PC-9 (cell line): ENCODE results near the gene CDC14A. TPM values are rescaled to one million over a fixed set of nuclear protein-coding genes. Genes with fewer than 3 reads are reported as not detected.

Source experiments
- BruUV-seq: library from RNA; stranded (reverse); fragments of 400-500 nt; replicated peaks from 2 replicates; lab custom pipeline; 2021; lab: Mats Ljungman, UMichigan
- CTCF ChIA-PET: fragments of 300-600 bp; sonication (Branson Sonifier 250); formaldehyde crosslinking; loops from one replicate; lab custom pipeline; 2022; ENCODE audit warnings: antibody characterized with exemption; lab: Charles Lee
- POLR2A ChIA-PET: fragments of 300-600 bp; sonication (Branson Sonifier 250); formaldehyde crosslinking; loops from one replicate; lab custom pipeline; 2022; ENCODE audit warnings: antibody characterized with exemption; ENCODE audit not compliant: unreplicated experiment; lab: Charles Lee
- DNase-seq, 2 experiments: peaks; one replicate each; pipeline versions ENCODE4 v3.0.0 to v3.0.0-alpha.2; 2015 to 2022; ENCODE audit warnings: mixed read lengths in 1 of 2
- H2AFZ ChIP-seq: fragments of 200-600 bp; sonication (generic); 2 replicates; pipeline ENCODE4 v1.8.1; 2017; ENCODE audit warnings: antibody characterized with exemption
- H3F3A ChIP-seq: fragments of 200-600 bp; sonication (generic); 2 replicates; pipeline ENCODE4 v1.8.1; 2017; ENCODE audit warnings: antibody characterized with exemption, mild to moderate bottlenecking, low read depth; ENCODE audit not compliant: insufficient read depth
- H3K27ac ChIP-seq: fragments of 200-600 bp; sonication (generic); 2 replicates; pipeline ENCODE4 v1.6.1; 2016; ENCODE audit warnings: mixed run types
- H3K27me3 ChIP-seq: fragments of 200-600 bp; sonication (generic); 2 replicates; pipeline ENCODE4 v1.6.1; 2016; ENCODE audit warnings: low read depth, mixed run types; ENCODE audit not compliant: insufficient read depth
- H3K36me3 ChIP-seq: fragments of 200-600 bp; sonication (generic); 2 replicates; pipeline ENCODE4 v1.6.1; 2016; ENCODE audit warnings: low read depth, mixed run types
- H3K4me1 ChIP-seq: fragments of 200-600 bp; sonication (generic); replicated peaks from 2 replicates; pipeline ENCODE4 v1.6.1; 2016; ENCODE audit warnings: mixed run types; ENCODE audit not compliant: insufficient read depth
- H3K4me2 ChIP-seq: fragments of 200-600 bp; sonication (generic); 2 replicates; pipeline ENCODE4 v1.6.1; 2017; ENCODE audit warnings: mixed run types
- H3K4me3 ChIP-seq: fragments of 200-600 bp; sonication (generic); 2 replicates; pipeline ENCODE4 v1.6.1; 2016; ENCODE audit warnings: mixed run types
- H3K79me2 ChIP-seq: fragments of 200-600 bp; sonication (generic); 2 replicates; pipeline ENCODE4 v1.6.1; 2017; ENCODE audit warnings: low read depth, mixed run types
- H3K9me2 ChIP-seq: fragments of 200-600 bp; sonication (generic); 2 replicates; pipeline ENCODE4 v1.8.1; 2017; ENCODE audit warnings: mild to moderate bottlenecking; ENCODE audit not compliant: insufficient read depth
- H3K9me3 ChIP-seq: fragments of 200-600 bp; sonication (generic); 2 replicates; pipeline ENCODE4 v1.8.1; 2016; ENCODE audit warnings: low read depth; ENCODE audit not compliant: insufficient read depth
- H4K20me1 ChIP-seq: fragments of 200-600 bp; sonication (generic); 2 replicates; pipeline ENCODE4 v1.8.1; 2017; ENCODE audit not compliant: insufficient read depth
- CTCF ChIP-seq: fragments of 200-600 bp; sonication (generic); conservative IDR thresholded peaks from 2 replicates; pipeline ENCODE4 v1.6.1; 2017; ENCODE audit warnings: mixed run types, antibody characterized with exemption, mild to moderate bottlenecking, moderate library complexity
- EZH2 ChIP-seq: fragments of 200-600 bp; sonication (generic); IDR thresholded peaks from 2 replicates; pipeline ENCODE4 v1.8.0; 2017; ENCODE audit warnings: antibody characterized with exemption, low read depth
- intact Hi-C: fragments of 100-400 bp; cut with micrococcal nuclease; formaldehyde crosslinking; loops from one replicate; pipeline ENCODE4 v1.10.0; 2022; ENCODE audit not compliant: unreplicated experiment
- total RNA-seq: library from RNA; stranded (reverse); gene quantifications from 2 replicates; pipeline ENCODE4 v1.2.3, GENCODE V29; 2021

The CDC14A gene
- total RNA-seq, 1 experiment from 2014 or later, result 2.8 TPM

- Histone ChIP-seq H3K36me3 (no peaks in the 10 kb centered on the region), H3F3A (no peaks in the 10 kb centered on the region), H3K4me2 (no peak overlapping the region), H3K27ac (no peak overlapping the region), H3K9me3 (no peaks in the 10 kb centered on the region), H3K4me3 (no peak overlapping the region), H2AFZ (no peak overlapping the region), H3K9me2 (no peaks in the 10 kb centered on the region), H3K4me1 (peaks cover 18% of the 10 kb centered on the region), H3K79me2 (no peaks in the 10 kb centered on the region), H3K27me3 (no peaks in the 10 kb centered on the region), H4K20me1 (no peaks in the 10 kb centered on the region)
- ChIA-PET POLR2A (no interaction called here), CTCF (no interaction called here)
- TF ChIP-seq CTCF (no peak), EZH2 (no peak)
- intact Hi-C loops, result no loop called here
- no peak for DNase-seq
- no TSS peak for BruUV-seq
These were observed 58.7 kb downstream of the CDC14A start for GRCh38 chr1:100411019-100411418.

DNA sequence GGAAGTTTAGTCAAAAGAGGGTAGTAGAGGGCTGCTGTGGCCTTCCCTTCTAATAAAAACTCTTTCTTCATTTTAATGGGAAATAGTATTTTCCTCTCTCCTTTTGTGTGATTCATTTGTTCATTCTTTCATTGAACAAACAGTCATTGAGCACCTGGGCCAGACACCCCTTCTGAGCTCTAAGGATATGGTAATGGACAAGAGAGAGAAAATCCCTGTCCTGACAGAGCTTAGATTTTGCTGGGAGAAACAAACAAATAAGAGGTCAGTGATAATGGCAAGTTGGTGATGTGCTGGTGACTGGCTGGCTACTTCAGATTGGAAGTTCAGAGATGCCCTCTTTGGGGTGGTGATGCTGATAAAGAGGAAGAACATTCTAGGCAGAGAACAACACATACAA lies 59.3 kb downstream of the CDC14A start:
- Histone ChIP-seq H3K27ac (no peak overlapping the region), H3K9me2 (no peaks in the 10 kb centered on the region), H3F3A (no peaks in the 10 kb centered on the region), H3K36me3 (no peaks in the 10 kb centered on the region), H3K4me3 (no peak overlapping the region), H2AFZ (no peak overlapping the region), H3K27me3 (no peaks in the 10 kb centered on the region), H3K4me2 (no peak overlapping the region), H4K20me1 (no peaks in the 10 kb centered on the region), H3K9me3 (no peaks in the 10 kb centered on the region), H3K79me2 (no peaks in the 10 kb centered on the region), H3K4me1 (peaks cover 18% of the 10 kb centered on the region)
- CTCF ChIA-PET, result no interaction called here
- TF ChIP-seq EZH2 (no peak), CTCF (no peak)
- no TSS peak for BruUV-seq
- intact Hi-C loops, result no loop called here
- no peak for DNase-seq
- POLR2A ChIA-PET, result no interaction called here

DNA sequence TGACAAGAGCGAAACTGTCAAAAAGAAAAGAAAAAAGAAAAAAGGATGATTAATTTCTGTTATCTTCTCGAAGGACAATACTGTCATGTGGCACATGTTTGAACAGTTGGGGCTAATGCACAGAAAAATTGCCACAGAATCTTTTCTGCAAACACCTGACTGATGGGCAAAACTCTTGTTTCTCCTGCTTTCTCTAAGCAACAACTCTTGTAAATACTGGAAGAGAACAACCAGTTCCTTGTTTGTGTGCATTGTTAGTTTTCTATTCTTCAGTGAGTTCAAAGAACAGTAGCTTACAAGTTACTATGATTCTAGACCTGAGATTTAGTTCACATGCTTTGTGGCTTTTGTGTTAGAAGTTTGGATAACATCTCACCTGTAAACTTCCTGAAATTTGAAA lies 60.7 kb downstream of the CDC14A start:
- no peak for DNase-seq
- Histone ChIP-seq H4K20me1 (no peaks in the 10 kb centered on the region), H3K4me1 (peaks cover 18% of the 10 kb centered on the region), H3K27me3 (no peaks in the 10 kb centered on the region), H3K9me2 (no peaks in the 10 kb centered on the region), H3K4me3 (no peak overlapping the region), H3K9me3 (no peaks in the 10 kb centered on the region), H2AFZ (no peak overlapping the region), H3F3A (no peaks in the 10 kb centered on the region), H3K27ac (no peak overlapping the region), H3K4me2 (no peak overlapping the region), H3K79me2 (no peaks in the 10 kb centered on the region), H3K36me3 (no peaks in the 10 kb centered on the region)
- ChIA-PET CTCF (no interaction called here), POLR2A (no interaction called here)
- TF ChIP-seq CTCF (no peak), EZH2 (no peak)
- BruUV-seq, result no TSS peak
- intact Hi-C loops, result no loop called here
